Activated CD4-positive, alpha-beta T cell treated with anti-CD3 and anti-CD28 coated beads for 4 hours (primary cell): Measurements from ENCODE around the gene MORC1.
"Not testable (repeated sequence)": the region's sequence is repeated elsewhere in the genome, so short reads cannot be mapped to it uniquely, and the experiment has no call there.

Experiments
- DNase-seq, 2 donors: peaks; one replicate each; pipeline ENCODE4 v3.0.0-alpha.2; 2020

The MORC1 gene, protein sequence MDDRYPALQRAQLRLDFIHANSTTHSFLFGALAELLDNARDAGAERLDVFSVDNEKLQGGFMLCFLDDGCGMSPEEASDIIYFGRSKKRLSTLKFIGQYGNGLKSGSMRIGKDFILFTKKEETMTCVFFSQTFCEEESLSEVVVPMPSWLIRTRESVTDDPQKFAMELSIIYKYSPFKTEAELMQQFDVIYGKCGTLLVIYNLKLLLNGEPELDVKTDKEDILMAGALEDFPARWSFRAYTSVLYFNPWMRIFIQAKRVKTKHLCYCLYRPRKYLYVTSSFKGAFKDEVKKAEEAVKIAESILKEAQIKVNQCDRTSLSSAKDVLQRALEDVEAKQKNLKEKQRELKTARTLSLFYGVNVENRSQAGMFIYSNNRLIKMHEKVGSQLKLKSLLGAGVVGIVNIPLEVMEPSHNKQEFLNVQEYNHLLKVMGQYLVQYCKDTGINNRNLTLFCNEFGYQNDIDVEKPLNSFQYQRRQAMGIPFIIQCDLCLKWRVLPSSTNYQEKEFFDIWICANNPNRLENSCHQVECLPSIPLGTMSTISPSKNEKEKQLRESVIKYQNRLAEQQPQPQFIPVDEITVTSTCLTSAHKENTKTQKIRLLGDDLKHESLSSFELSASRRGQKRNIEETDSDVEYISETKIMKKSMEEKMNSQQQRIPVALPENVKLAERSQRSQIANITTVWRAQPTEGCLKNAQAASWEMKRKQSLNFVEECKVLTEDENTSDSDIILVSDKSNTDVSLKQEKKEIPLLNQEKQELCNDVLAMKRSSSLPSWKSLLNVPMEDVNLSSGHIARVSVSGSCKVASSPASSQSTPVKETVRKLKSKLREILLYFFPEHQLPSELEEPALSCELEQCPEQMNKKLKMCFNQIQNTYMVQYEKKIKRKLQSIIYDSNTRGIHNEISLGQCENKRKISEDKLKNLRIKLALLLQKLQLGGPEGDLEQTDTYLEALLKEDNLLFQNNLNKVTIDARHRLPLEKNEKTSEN

DNA sequence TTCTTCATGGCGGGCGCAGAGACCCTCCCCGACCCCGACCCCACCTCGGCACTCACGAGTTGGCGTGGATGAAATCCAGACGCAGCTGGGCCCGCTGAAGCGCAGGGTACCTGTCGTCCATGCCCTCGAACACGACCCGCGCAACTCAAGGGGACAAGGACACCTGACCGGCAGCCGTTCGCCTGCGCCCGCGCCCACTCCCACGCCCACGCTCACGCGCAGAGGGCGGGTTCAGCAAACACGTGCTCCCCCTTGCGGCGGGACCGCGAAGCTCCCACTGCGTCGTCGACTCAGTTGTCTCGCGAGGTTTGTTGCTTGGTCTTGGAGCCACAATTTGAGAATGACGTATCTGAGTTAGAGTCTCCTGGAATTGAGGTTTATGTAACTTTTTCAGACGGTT lies at the start of gene MORC1:
TSS of gene MORC1 (minus strand) at position 196 of the 400 bp plus-strand sequence. CDS start at position 121, 75 bp downstream.
- no peak for DNase-seq

DNA sequence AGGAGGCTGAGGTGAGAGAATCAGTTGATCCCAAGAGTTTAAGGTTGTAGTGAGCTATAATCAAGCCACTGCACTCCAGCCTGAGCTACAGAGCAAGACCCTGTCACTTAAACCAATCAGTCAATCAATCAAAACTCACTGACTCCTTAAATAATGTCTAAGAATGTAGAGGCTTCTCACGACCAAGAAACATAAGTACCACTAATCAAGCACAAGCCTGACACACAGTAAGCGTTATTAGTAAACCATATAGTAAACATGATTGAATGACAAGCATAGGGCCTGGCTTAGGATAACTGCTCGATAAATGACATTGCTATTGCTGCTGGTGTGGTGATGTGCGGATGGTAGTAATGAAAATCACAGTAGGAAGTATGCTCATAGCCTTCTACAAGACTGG lies 48.0 kb upstream of the MORC1 start:
- DNase-seq = no peak

DNA sequence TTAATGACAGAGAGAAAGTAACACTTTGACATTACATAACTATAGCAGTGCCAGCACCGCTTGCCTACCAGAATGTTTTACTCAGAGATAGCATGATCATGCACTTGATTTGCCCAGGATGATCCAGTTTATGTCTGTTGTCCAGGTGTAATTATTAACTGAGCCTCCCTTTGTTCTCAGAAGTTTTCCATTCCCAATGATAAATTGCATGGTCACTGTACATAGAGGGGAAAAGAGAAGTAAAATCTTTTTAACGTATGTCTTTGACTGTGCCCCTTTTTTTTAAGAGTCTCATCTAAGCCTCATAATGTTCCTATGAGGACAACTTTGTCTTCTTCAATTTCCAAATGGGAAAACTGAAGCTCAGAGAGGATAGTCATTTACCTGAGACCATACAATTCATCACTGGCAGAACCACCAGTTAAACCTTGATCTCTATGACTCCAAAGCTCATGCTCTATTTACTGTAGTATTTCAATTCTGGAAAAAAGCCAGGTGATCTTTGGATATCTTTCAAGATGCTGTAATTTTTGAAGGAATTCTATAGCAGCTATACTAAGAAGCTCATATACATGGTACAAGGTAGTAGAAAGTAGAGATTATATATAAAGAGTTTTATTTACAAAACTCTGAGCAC lies 43.7 kb upstream of the MORC1 start:
- no peak for DNase-seq

DNA sequence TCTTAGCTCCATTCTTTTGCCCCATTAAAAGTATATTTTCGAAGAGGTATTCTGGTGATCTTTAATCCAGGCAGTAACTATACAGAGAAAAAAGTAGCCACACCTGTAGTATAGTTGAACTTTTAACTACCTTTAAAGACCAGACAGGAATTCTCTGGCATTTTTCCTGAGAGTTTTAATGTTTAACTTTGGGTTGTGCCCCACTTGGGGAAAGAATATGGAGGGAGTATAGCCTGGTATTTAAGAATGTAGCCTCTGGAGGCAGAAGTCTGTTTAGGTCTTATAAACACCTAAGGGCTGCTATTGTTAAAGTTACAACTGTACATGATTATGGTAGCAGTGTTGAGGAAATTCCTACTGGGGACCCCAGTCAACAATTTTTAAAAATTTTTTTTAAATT lies 37.9 kb upstream of the MORC1 start:
- DNase-seq = no peak

DNA sequence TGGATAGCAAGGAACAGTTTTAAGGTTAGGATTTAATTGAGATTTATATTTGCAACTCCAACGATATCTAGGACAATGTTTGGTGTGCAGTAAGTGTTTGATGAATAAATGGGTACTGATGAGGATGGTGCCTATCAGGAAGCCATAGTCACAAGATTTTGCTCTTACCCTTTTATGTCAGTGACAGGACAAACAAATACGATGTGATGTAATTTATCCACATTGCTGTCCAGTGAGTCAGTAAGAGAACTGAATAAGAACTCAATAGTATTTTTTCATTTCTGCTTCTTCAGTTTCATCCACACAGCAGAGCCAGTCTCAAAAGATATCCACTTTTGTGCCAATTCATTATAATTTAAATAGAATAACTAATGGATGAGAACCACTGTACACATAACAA lies 37.0 kb upstream of the MORC1 start:
- no peak for DNase-seq

DNA sequence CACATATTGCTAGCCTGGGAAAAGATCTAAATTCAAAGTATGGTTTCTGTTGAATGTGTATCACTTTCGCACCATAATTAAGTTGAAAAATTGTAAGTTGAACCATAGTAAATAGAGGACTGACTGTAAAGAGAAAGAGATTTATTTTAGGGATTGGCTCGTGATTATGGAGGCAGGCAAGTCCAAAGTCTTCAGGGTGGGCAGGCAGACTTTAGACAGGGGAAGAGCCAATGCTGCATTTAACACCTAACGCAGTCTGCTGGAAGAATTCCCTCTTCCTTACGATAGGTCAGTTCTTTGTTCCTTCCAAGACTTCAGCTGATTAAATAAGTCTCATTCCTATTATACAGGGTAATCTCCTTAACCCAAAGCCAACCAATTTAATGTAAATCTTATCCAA lies 34.4 kb upstream of the MORC1 start:
- no peak for DNase-seq

DNA sequence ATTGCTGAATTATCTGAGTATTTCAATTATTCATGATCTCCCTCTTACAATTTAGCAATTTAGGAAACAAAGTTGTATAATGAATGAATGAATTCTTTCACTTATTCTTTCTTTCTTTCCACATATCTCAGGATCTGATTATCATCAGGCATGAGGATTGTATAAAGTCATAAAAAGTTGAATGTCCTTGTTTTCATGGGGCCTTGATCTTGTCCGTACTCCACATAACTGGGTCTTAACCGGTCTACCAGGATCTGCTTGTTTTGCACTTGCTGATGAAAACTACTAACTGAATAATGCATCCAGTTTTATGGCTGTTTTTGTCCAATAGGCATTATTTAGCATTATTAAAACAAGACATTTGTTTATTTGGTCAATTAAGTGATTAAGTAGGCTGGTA lies 31.1 kb upstream of the MORC1 start:
- DNase-seq = no peak

DNA sequence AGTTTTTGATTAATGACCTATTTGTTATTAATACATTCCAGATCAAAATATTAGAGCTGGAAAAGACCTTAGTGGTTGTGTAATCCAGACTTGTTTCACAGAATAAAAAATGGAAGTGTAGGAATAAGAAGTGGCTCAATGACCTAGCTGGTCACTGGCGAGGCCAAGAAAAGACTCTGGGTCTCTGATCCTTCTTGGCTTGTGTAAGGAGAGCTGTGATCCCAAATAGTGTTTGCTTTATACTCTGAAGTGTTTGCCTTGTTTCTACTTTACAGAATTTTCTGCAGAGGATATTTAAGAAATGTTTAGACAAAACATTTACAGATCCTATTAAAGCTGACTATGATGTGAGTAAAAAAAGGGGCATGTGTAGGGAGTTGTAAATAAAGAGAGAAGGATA lies 25.7 kb upstream of the MORC1 start:
- DNase-seq = no peak

DNA sequence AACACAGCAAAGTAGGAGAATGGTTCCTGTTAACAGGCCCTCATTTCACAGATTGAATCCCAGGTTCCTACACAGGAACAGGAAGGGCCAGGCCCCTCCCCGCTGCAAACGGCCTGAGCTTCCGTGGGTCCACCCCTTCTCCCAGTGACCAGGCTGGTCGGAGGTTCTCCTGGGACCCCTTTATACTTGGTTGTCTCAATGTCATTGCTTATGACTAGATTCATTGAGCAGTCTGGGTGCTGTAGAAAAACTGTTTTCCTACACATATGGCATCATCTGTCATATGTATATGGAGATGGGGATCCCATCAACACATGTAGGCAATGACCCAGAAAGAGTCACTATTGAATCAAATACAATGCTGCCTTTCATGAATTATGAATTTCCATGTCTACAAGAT lies 22.4 kb upstream of the MORC1 start:
- no peak for DNase-seq

DNA sequence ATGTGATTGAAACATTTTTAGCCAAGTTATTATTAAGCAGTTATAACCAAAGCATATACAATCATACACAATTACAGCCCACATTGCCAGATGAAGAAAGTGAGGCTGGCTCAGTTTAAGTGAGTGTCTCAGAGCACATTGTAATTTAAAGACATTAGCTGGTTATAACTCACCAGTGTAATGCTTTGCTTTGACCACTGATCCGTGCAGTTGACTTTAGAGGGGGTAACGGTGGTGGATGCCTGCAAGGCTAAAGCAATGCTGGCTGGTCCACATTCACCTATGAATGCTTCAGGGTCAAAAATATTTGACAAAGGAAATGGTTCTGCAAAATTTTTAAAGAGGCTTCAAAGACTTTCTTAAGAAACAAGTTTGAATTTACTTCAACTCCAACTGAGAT lies 19.8 kb upstream of the MORC1 start:
- DNase-seq = no peak

DNA sequence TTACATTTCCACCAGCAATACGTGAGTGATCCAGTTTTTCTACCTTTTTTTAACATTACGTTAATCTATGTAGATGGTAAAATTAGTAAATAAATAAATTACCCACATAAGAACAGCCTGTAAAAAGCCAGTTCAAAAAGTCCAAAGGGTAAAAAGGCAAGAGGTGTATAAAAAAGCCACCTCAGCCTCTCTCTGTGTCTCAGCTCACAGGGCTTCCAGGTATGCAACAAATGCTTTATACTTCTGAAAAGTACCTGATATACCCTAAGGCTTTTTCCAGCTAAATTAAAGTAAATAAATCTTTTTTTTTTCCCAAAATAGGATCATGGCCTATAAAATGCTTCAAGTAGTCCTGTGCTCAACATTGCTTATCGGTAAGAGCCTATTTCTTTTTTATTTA lies 18.6 kb upstream of the MORC1 start, which contains the start of gene C3orf85:
TSS of gene C3orf85 (plus strand) at position 197 of the 400 bp plus-strand sequence. CDS start at position 326, 129 bp downstream.
- DNase-seq = no peak

DNA sequence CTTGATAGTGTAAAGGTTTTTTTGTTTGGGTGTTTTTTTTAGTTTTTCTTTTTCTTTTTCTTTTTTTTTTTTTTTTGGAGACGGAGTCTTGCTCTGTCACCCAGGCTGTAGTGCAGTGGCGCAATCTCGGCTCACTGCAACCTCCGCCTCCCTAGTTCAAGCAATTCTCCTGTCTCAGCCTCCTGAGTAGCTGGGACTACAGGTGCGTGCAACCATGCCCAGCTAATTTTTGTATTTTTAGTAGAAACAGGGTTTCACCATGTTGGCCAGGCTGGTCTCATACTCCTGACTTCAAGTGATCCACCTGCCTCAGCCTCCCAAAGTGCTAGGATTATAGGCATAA lies 15.5 kb upstream of the MORC1 start:
- DNase-seq = not testable (repeated sequence)

DNA sequence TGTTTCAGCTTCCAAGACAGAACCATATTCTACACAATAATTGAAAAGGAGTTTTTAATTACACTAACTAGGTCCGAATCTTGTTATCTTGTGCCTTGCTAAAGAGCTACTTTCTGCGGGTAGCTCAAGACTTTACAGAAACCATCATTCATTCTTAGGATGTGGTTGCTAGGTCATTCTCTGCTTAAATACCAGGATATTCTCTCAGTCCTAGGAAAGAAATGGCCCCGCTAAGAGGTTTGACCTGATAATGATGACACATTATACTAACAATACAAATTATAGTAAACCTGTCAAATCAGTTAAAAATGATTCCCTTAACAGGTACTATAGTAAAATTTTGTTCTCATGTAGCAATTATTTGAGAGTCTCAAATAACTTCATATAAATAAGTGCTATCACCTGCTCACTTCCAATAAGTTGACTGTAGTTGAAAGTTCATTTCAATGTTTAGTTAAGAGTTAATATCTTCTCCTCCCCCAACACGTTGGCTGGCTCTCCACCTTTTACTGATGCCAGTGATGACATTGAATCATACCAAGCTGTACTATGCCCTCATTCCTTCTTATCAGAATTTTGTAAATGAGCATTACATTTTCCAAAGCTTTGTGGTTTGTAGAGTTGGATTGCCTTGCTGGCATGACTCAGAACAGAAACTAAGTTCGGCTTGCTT lies 15.0 kb upstream of the MORC1 start:
- no peak for DNase-seq

DNA sequence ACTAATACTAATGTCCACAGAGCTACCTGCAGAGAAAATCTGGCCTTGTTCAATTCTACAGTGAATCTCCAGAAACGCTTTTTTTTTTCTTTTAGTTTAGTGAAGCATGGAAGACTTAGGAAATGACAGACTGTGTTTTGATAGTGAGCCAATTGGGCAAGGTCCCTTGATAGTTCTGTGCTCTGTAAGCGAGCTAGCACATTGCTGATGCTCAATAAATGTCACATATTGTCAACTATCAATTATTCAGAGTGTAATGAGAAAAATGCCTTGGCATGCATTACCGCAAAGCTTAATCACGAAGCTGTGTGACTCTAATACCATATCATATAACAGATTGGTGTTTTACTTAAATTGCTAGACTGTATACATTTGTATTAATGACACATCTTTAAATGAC lies 13.3 kb upstream of the MORC1 start:
- DNase-seq = no peak

DNA sequence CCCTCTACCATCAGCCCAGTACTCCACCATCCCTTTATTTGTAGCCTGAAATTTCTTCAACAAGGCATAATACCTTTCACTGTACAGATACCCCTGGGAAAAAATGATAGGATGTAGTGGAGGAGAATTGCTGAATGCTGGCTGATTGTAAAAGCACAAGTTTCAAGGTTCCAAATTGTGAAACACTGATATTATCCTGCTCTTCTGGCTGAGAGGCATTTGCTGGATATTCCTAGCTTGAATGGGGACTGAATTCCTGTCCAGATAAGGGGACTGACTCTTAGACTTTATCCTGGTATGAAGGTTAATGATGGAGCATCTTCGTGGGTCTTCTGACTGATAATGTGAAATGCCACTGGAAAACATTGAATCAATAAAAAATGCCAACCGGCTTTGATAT lies 9.6 kb upstream of the MORC1 start:
- no peak for DNase-seq

DNA sequence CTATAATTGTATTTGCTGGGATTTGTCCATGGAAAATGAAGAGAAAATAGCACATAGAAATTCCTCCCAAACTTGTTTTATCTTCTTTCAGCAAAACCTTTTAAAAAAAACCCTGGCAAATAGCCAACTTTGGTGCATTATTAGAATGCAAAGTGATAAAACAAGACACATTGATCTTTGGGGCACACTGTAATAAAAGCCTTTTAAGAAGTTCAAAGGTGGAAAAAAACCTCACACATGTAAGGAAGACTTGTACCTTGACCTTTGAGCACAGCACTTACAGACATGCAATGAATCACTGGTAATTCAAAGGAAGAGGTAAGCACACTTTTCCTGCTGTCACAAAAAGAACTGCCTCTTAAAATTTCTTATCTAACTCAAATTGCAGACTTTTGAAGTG lies 8.0 kb upstream of the MORC1 start:
- no peak for DNase-seq

DNA sequence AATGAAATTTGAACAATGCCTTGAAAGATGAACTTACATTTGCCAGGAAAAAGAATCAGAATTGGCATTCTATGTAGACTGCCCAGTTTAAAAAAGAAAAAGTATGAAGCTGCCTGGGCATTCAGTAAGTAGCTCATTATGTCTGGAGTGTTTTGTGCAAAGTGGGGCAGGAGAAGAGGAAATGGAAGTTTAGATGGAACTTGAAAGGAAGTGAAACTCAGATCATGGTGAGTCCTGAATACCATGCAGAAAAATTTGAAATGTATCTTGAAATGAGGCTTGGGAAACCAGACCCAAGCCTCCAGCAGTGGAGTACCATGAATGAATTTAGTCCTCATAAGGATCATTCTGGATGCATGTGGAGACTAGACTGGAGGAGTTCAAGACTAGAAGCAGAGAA lies 4.8 kb upstream of the MORC1 start:
- DNase-seq = no peak

DNA sequence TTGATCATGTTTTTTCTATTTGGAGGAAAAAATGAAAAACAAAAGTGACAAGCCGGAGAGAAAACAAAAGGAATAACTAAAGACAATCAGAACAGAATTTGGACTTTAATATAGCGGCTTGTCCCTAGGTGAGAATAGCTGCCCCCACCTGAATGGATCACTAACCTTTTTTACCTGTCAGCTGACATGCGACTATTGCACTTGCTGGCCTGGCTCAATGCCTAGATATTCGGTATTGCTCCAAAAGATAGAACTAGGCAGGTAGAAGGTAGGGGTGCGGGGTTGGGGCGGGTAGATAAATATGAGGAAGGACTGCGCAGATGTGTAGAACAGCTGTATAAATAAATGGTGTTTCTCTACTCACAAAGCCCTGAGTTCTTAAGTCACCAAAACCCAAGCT lies 650 bp upstream of the MORC1 start:
- DNase-seq = no peak

DNA sequence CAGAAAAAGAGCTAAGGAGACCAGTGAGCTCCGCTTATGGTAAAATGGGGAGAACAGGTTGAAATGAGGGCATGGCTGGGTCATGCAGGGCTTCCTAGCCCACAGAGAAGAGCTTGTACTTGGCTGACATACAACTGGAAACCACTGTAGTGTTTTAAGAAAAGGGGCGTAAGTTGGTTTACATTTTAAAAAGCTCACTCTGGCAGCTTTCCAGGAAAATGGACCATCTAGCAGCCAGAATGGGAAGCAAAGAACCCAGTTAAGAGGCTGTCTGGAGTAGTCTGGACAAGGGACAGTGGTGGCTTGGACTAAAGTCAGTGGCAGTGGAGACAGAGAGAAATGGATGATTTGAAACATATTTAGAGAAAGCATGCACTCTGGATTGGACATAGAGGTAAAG lies 1.9 kb downstream of the MORC1 start:
- DNase-seq = no peak

DNA sequence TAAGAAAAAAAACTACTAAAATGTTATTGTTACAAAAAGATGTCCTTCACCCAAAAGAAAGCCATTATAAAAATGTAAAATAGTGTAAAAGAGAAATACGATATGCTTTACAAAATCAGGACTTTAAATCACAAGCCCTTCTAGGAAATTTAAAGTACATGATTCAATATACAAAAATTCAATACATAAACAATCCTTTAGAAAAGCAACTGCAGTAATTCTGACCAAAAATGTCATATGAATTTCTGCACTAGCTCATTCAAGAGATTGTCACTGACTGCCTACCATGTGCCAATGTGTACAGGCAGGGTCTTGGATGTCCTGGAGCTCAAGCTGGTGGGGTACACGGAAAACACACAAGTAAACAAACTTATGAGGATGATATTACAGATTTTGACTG lies 2.5 kb downstream of the MORC1 start:
- no peak for DNase-seq

DNA sequence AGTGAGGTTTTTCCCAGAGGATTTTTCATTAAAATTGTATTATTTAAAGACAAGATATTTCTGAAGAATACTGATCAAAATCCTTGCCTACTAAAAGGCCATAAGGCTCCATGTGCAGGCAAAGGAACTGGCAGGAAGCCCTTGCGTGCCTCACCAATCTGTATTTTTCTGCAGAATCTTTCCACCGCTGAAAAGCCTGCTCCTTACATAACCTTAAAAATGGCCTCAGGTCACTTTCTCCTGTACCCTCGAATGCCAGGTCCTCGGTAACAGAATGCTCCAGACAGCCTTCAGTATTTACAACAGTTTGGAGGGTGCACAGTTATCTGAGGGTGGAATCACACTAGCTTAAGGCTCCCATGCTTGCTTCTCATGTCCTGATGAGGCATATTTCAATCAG lies 3.2 kb downstream of the MORC1 start:
- DNase-seq = no peak

DNA sequence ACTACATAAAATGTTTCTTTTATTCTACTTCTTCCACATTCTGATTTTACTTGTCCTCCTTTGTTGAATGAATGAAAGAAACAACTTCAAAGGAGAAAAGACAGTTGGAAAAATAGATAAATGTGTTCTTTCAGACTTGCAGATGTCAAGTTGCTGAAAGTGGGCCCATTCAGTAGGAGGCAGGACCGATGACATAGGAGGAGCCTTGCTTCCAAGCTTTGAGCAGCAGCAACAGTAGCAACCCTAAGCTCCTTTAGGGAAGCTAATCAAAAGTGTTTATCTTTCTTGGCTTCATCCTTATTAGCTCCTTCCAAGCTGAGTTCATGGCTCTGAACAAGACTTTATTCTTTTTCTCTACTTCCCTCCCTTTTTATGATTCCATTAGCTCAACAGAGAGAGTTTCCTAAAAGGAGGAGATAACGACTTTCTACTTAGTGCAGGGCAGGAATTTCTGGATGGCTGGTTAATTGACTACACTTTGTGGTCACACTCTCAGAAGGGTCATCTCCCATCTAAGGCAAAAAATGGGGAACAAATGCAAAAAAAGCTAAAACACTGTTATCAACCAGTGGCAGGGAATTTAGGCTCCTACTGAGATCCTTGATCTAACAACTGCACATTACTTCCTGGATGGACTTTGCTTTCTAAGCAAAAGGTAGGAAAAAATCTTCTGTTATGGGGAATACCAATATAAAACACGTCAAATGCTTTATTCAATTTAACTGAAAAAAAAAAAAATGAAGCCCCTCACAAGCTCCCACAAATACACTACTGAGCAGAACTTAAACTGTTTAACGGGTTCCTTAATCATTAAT lies 4.8 kb downstream of the MORC1 start:
- DNase-seq = no peak
